Measurements from ENCODE around the gene ZNF740.

ZNF740 gene

GRCh38 chr12:53197011-53197640 lies 16.6 kb downstream of the ZNF740 start:
- H2BK15ac ChIP-seq (replicated peaks; ENCODE audit: low read depth) = no peak overlapping the region
- H3K4ac ChIP-seq (ENCODE audit: low read depth, low read length) = no peak overlapping the region
- no peak overlapping the region for H4K5ac ChIP-seq (ENCODE audit: low read length)
- H3K23ac ChIP-seq (ENCODE audit: low read length) = no peak overlapping the region
- no peaks in the 10 kb centered on the region for H3K4me1 ChIP-seq (ENCODE audit: control insufficient read depth, low read depth, low read length)
- H2BK120ac ChIP-seq (ENCODE audit: low read depth, low read length) = no peak overlapping the region
- H3K27ac ChIP-seq (ENCODE audit: low read depth, low read length) = no peak overlapping the region
- no peak overlapping the region for H3K9ac ChIP-seq (ENCODE audit: low read length)
- H3K27me3 ChIP-seq (ENCODE audit: insufficient read depth, low read length, poor library complexity) = no peaks in the 10 kb centered on the region
- H3K36me3 ChIP-seq (ENCODE audit: control insufficient read depth, insufficient read depth, low read length) = no peaks in the 10 kb centered on the region
- no peak overlapping the region for H3K4me2 ChIP-seq (ENCODE audit: low read length)
- H2AK5ac ChIP-seq (ENCODE audit: low read length) = no peak overlapping the region
- no peak overlapping the region for H3K4me3 ChIP-seq (ENCODE audit: low read length)
- H3K79me2 ChIP-seq (ENCODE audit: control insufficient read depth, insufficient read depth, low read length) = no peaks in the 10 kb centered on the region
- no CpG with 5 or more reads among the region's 19 CpGs for whole genome bisulfite sequencing (ENCODE audit: extremely low coverage, insufficient coverage, low lambda C conversion rate)
- H3K18ac ChIP-seq (ENCODE audit: low read length) = no peak overlapping the region
- no peak overlapping the region for H2BK5ac ChIP-seq (ENCODE audit: low read length)
- no peak overlapping the region for H4K8ac ChIP-seq (ENCODE audit: low read depth, low read length)
- DNase-seq = no peak
- peak overlapping the region; percentile 67 for H3K56ac ChIP-seq (ENCODE audit: low read length)
- H3K79me1 ChIP-seq (ENCODE audit: low read length) = no peaks in the 10 kb centered on the region

- DNase-seq = no peak
- Histone ChIP-seq H4K8ac (ENCODE audit: low read depth, low read length) (no peak overlapping the region), H3K36me3 (ENCODE audit: control insufficient read depth, insufficient read depth, low read length) (no peaks in the 10 kb centered on the region), H2BK120ac (ENCODE audit: low read depth, low read length) (no peak overlapping the region), H3K27ac (ENCODE audit: low read depth, low read length) (no peak overlapping the region), H2AK5ac (ENCODE audit: low read length) (no peak overlapping the region), H3K79me1 (ENCODE audit: low read length) (no peaks in the 10 kb centered on the region), H2BK5ac (ENCODE audit: low read length) (no peak overlapping the region), H3K79me2 (ENCODE audit: control insufficient read depth, insufficient read depth, low read length) (no peaks in the 10 kb centered on the region), H3K9ac (ENCODE audit: low read length) (no peak overlapping the region), H3K4me1 (ENCODE audit: control insufficient read depth, low read depth, low read length) (no peaks in the 10 kb centered on the region), H3K4ac (ENCODE audit: low read depth, low read length) (no peak overlapping the region), H2BK15ac (replicated peaks; ENCODE audit: low read depth) (no peak overlapping the region), H4K5ac (ENCODE audit: low read length) (no peak overlapping the region), H3K27me3 (ENCODE audit: insufficient read depth, low read length, poor library complexity) (no peaks in the 10 kb centered on the region), H3K23ac (ENCODE audit: low read length) (no peak overlapping the region), H3K4me2 (ENCODE audit: low read length) (no peak overlapping the region), H3K4me3 (ENCODE audit: low read length) (no peak overlapping the region), H3K56ac (ENCODE audit: low read length) (no peak overlapping the region), H3K18ac (ENCODE audit: low read length) (no peak overlapping the region)
- WGBS (ENCODE audit: extremely low coverage, insufficient coverage, low lambda C conversion rate) = no CpG with 5 or more reads among the region's 5 CpGs
Measured at GRCh38 chr12:53198486-53199110, 18.1 kb downstream of the ZNF740 start.

- H3K56ac ChIP-seq (ENCODE audit: low read length) = no peak overlapping the region
- no peaks in the 10 kb centered on the region for H3K79me2 ChIP-seq (ENCODE audit: control insufficient read depth, insufficient read depth, low read length)
- no peak for DNase-seq
- no peak overlapping the region for H2BK120ac ChIP-seq (ENCODE audit: low read depth, low read length)
- no peak overlapping the region for H3K4me2 ChIP-seq (ENCODE audit: low read length)
- no peaks in the 10 kb centered on the region for H3K36me3 ChIP-seq (ENCODE audit: control insufficient read depth, insufficient read depth, low read length)
- WGBS (ENCODE audit: extremely low coverage, insufficient coverage, low lambda C conversion rate) = no CpG with 5 or more reads among the region's 3 CpGs
- no peaks in the 10 kb centered on the region for H3K27me3 ChIP-seq (ENCODE audit: insufficient read depth, low read length, poor library complexity)
- H3K18ac ChIP-seq (ENCODE audit: low read length) = no peak overlapping the region
- no peak overlapping the region for H3K4me3 ChIP-seq (ENCODE audit: low read length)
- H2AK5ac ChIP-seq (ENCODE audit: low read length) = no peak overlapping the region
- no peak overlapping the region for H4K8ac ChIP-seq (ENCODE audit: low read depth, low read length)
- H3K4ac ChIP-seq (ENCODE audit: low read depth, low read length) = no peak overlapping the region
- no peak overlapping the region for H2BK5ac ChIP-seq (ENCODE audit: low read length)
- no peaks in the 10 kb centered on the region for H3K79me1 ChIP-seq (ENCODE audit: low read length)
- no peak overlapping the region for H3K9ac ChIP-seq (ENCODE audit: low read length)
- H3K23ac ChIP-seq (ENCODE audit: low read length) = no peak overlapping the region
- H2BK15ac ChIP-seq (replicated peaks; ENCODE audit: low read depth) = no peak overlapping the region
- H3K27ac ChIP-seq (ENCODE audit: low read depth, low read length) = no peak overlapping the region
- H3K4me1 ChIP-seq (ENCODE audit: control insufficient read depth, low read depth, low read length) = no peaks in the 10 kb centered on the region
- no peak overlapping the region for H4K5ac ChIP-seq (ENCODE audit: low read length)
Measured at GRCh38 chr12:53199700-53200099, 19.2 kb downstream of the ZNF740 start.

DNA sequence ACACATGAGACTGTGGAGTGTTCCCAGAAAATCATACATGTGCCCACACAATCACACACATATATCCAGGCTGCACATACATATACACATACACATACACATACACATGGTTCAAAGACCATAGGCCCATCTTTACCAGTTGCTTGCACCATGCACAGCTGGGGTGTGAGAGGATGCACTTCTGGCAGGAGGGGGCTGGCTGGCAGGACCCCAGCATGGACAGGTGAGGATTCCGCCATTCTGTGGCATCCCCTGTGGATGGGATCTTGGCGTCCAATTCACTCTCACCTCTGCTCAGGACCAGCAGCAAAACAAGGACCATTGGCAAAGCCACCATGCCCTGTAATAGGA lies 19.6 kb downstream of the ZNF740 start:
- H3K4me3 ChIP-seq (ENCODE audit: low read length) = no peak overlapping the region
- H3K4me1 ChIP-seq (ENCODE audit: control insufficient read depth, low read depth, low read length) = no peaks in the 10 kb centered on the region

GRCh38 chr12:53200458-53201176 lies 20.1 kb downstream of the ZNF740 start:
- no CpG with 5 or more reads among the region's 10 CpGs for WGBS (ENCODE audit: extremely low coverage, insufficient coverage, low lambda C conversion rate)

More for the DNA sequence above, 19.6 kb downstream of the ZNF740 start:
- Histone ChIP-seq H3K79me2 (ENCODE audit: control insufficient read depth, insufficient read depth, low read length) (no peaks in the 10 kb centered on the region), H3K56ac (ENCODE audit: low read length) (no peak overlapping the region), H3K18ac (ENCODE audit: low read length) (no peak overlapping the region), H2BK5ac (ENCODE audit: low read length) (no peak overlapping the region), H2AK5ac (ENCODE audit: low read length) (no peak overlapping the region), H3K9ac (ENCODE audit: low read length) (no peak overlapping the region), H3K27ac (ENCODE audit: low read depth, low read length) (no peak overlapping the region), H2BK15ac (replicated peaks; ENCODE audit: low read depth) (no peak overlapping the region), H4K5ac (ENCODE audit: low read length) (no peak overlapping the region), H2BK120ac (ENCODE audit: low read depth, low read length) (no peak overlapping the region), H3K36me3 (ENCODE audit: control insufficient read depth, insufficient read depth, low read length) (no peaks in the 10 kb centered on the region), H3K27me3 (ENCODE audit: insufficient read depth, low read length, poor library complexity) (no peaks in the 10 kb centered on the region), H3K79me1 (ENCODE audit: low read length) (no peaks in the 10 kb centered on the region), H3K4ac (ENCODE audit: low read depth, low read length) (no peak overlapping the region), H3K23ac (ENCODE audit: low read length) (no peak overlapping the region), H3K4me2 (ENCODE audit: low read length) (no peak overlapping the region), H4K8ac (ENCODE audit: low read depth, low read length) (no peak overlapping the region)
- no peak for DNase-seq
- WGBS (ENCODE audit: extremely low coverage, insufficient coverage, low lambda C conversion rate) = no CpG with 5 or more reads among the region's 2 CpGs

More at GRCh38 chr12:53200458-53201176, 20.1 kb downstream of the ZNF740 start:
- H3K27ac ChIP-seq (ENCODE audit: low read depth, low read length) = no peak overlapping the region
- H3K79me1 ChIP-seq (ENCODE audit: low read length) = no peaks in the 10 kb centered on the region
- no peak overlapping the region for H2BK120ac ChIP-seq (ENCODE audit: low read depth, low read length)
- no peak overlapping the region for H3K56ac ChIP-seq (ENCODE audit: low read length)
- no peak overlapping the region for H3K4ac ChIP-seq (ENCODE audit: low read depth, low read length)
- no peaks in the 10 kb centered on the region for H3K4me1 ChIP-seq (ENCODE audit: control insufficient read depth, low read depth, low read length)
- H3K18ac ChIP-seq (ENCODE audit: low read length) = no peak overlapping the region
- H3K36me3 ChIP-seq (ENCODE audit: control insufficient read depth, insufficient read depth, low read length) = no peaks in the 10 kb centered on the region
- H2BK5ac ChIP-seq (ENCODE audit: low read length) = no peak overlapping the region
- H2BK15ac ChIP-seq (replicated peaks; ENCODE audit: low read depth) = no peak overlapping the region
- H3K4me2 ChIP-seq (ENCODE audit: low read length) = no peak overlapping the region
- H2AK5ac ChIP-seq (ENCODE audit: low read length) = no peak overlapping the region
- no peak overlapping the region for H4K5ac ChIP-seq (ENCODE audit: low read length)
- no peak overlapping the region for H3K23ac ChIP-seq (ENCODE audit: low read length)
- H3K79me2 ChIP-seq (ENCODE audit: control insufficient read depth, insufficient read depth, low read length) = no peaks in the 10 kb centered on the region
- H3K9ac ChIP-seq (ENCODE audit: low read length) = no peak overlapping the region
- no peak overlapping the region for H3K4me3 ChIP-seq (ENCODE audit: low read length)
- no peaks in the 10 kb centered on the region for H3K27me3 ChIP-seq (ENCODE audit: insufficient read depth, low read length, poor library complexity)
- H4K8ac ChIP-seq (ENCODE audit: low read depth, low read length) = no peak overlapping the region
- no peak for DNase-seq

Measured in mesendoderm (in vitro differentiated cells).